NCI-H146 (cell line): Measurements from ENCODE around the gene ABCG4.
"Not testable (repeated sequence)": the region's sequence is repeated elsewhere in the genome, so short reads cannot be mapped to it uniquely, and the experiment has no call there.

Experiments
- DNase-seq: peaks from one replicate; lab custom pipeline; 2025; lab: John Stamatoyannopoulos, UW

The ABCG4 gene

GRCh38 chr11:119181677-119182412, 33.0 kb downstream of the ABCG4 start:
- peak; percentile 93 for DNase-seq

DNA sequence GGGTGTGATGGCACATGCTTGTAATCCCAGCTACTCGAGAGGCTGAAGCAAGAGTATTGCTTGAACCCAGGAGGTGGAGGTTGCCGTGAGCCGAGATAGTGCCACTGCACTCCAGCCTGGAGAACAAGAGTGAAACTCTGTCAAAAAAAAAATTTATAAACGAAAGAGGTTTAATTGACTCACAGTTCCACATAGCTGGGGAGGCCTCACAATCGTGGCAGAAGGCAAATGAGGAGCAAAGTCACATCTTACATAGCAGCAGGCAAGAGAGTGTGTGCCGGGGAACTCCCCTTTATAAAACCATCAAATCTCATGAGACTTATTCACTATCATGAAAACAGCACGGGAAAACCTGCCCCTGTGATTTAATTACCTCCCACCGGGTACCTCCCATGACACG, 35.5 kb downstream of the ABCG4 start:
- DNase-seq: not testable (repeated sequence)

DNA sequence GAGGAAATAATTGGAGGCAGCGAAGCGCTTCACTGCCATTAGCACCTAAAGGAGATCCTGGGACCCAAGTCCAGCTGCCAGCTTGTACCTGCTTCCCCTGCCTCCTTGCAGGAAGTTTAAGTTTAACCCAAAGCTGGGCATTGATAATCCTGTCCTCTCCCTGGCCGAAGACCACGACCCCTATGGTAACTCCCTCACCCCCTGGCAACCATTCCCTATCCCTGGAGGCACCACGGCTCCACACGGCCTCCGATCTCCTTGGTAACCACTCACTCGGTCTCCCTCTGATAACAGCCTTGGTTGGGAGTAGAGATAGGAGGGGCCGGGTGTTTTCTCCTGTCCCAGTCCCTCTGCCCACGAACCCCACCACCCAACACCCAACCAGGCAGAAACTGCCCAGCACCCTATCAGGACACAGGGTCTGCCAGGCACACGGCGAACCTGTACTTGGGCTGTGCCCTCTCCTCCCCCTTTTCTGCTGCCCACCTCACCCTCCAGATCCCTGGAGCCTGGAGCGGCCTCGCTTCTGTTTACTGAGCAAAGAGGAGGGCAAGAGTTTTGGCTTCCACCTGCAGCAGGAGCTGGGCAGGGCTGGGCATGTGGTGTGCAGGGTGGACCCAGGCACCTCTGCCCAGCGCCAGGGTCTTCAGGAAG, 37.3 kb downstream of the ABCG4 start:
- DNase-seq: no peak

DNA sequence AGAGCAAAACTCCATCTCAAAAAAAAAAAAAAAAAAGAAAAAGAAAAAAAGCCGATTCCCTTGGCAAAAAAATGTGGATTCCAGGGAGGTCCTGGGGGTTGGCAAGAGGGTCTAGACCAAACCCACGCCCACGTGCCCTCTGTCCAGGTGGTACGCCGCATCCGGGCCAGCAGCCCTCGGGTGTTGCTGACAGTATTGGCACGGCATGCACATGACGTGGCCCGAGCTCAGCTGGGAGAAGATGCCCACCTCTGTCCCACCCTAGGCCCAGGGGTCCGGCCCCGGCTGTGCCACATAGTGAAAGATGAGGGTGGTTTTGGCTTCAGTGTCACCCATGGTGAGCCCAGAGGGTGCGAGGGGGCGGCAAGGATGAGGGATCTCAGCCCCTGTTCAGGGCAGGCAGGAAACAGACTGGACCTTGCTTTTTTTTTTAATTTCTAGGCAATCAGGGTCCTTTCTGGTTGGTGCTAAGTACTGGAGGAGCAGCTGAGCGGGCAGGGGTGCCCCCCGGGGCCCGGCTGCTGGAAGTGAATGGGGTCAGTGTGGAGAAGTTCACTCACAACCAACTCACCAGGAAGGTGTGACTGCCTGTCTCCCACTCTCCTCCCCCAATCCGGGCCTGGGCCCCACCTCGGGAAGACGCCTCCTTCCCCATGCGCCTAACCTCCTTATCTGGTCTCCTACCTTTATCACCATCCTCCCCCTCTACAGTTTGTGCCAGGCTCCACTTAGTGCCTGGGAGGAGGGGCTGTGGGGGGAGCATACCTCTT, 38.5 kb downstream of the ABCG4 start:
- DNase-seq: no peak

DNA sequence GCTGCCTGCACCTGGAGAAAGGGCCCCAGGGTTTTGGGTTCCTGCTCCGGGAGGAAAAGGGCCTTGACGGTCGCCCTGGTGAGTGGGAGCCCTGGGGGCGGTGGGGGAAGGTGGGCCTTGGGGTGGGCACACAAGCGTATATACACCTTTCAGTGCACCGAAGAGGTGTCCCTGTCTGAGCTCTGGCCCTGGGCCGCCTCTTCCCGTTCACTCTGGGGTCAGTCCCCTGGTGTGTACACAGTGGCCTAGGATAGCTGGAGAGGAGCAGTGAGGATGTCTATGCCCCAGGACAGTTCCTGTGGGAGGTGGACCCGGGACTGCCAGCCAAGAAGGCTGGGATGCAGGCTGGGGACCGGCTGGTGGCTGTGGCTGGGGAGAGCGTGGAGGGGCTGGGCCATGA, 39.2 kb downstream of the ABCG4 start:
- no peak for DNase-seq

- DNase-seq: no peak
These were observed 40.0 kb downstream of the ABCG4 start for GRCh38 chr11:119188887-119189286.

DNA sequence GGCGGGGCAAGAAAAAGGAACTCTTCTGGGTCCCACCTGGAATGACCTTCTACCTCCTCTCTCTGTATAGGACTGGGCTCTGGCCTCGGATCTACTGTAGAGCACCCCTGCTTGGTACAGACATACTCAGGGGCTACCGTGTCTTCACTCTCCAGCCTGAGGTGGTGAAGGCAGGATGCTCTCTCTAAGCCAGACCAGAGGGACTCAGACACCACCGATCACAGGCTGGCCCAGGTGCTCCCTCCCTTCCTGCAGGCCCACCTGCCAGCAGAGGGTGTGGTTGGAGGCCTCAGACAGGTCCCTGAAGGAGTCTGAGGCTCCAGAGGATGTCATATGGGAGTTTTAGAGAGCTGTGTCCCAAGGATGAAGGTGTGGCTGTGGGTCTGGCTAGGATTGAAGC, 40.5 kb downstream of the ABCG4 start:
- no peak for DNase-seq

DNA sequence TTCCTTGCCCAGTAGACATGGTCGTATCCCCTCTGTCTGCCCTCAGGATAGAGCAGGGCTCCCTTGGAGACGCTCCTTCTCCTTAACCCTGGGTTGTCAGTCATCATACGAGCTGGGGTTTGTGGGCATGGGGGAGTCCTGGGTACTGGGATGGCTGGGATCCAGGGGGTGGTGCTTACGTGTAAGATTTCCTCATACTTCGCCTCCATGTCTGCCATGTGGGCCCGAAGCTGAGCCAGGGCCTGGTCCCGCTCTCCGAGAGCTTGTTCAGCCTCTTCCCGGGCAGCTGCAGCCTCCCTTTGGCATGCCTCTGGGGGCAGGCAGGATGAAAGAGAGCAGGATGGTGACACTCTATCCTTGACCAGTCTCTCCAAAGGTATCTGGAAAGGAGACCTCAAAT, 41.7 kb downstream of the ABCG4 start:
- DNase-seq: no peak

GRCh38 chr11:119191265-119191664, 42.4 kb downstream of the ABCG4 start:
- not testable (repeated sequence) for DNase-seq

DNA sequence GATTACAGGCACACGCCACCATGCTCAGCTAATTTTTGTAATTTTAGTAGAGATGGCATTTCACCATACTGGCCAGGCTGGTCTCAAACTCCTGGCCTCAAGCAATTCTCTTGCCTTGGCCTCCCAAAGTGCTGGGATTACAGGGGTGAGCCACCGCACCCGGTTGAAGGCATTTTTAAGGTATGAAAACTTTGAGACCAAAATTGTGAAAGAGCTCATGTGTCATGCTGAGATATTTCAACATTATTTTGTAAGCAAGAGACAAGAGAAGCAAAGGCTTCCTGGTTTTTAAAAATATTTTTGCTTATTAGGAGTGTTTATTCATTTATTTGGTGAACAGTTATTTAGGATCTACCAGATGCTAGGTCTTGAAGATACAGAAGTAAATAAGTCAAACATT, 43.3 kb downstream of the ABCG4 start:
- no peak for DNase-seq

GRCh38 chr11:119193001-119193400, 44.1 kb downstream of the ABCG4 start:
- no peak for DNase-seq

DNA sequence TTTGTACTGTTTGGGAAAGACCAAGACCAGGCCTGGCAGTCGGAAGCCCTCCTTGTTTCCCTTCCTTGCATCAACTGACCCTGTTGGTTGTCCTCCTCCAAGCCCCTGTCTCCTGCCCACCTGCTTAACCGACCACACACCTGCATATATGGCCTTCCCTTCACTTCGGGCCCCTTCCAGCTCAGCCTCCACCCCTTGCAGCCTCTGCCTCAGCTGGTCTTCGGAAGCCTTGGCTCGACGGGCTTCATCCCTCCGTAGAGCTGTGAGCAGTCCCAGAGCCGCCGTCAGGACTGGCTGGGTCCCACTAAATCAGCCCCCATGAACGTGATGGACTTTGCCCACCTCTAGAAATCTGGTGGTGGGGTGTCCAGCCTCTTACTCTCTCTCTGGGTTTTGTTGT, 44.8 kb downstream of the ABCG4 start:
- DNase-seq: no peak

- DNase-seq: no peak
These were observed 46.1 kb downstream of the ABCG4 start for GRCh38 chr11:119194811-119195440.

DNA sequence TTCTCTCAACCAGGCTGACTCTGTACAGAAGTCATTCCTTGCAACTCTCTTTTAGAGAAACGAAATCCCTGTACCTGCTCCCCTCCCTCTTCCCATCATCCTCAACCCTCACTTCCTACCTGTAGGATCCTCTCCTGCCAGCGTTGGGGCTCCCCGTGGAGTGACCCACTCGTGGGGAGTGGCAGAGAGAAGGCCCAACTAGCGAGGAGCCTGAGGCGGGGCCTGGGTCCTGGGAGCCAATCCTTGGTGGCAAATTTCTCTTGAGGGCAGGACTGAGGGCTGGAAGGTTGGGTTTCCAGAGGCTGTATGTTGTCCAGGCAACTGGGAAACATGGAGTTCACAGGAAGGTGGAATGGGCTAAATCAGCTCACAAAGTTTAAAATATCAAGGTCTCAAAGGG, 46.8 kb downstream of the ABCG4 start:
- DNase-seq: peak; percentile 92

GRCh38 chr11:119196833-119197483, 48.1 kb downstream of the ABCG4 start:
- peak; percentile 90 for DNase-seq

DNA sequence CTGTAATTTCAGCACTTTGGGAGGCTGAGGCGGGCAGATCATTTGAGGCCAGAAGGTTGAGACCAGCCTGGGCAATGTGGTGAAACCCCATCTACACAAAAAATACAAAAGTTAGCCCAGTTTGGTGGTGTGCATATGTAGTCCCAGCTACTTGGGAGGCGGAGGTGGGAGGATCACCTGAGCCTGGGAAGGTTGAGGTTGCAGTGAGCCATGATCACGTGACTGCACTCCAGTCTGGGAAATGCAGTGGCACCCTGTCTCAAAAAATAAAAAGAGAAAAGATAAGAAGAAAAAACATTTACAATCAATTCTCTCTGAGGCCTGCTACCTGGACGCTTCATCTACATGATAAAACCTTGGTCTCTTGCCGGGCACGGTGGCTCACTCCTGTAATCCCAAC, 50.1 kb downstream of the ABCG4 start:
- DNase-seq: no peak

- DNase-seq: not testable (repeated sequence)
These were observed 52.4 kb downstream of the ABCG4 start for GRCh38 chr11:119201236-119201635.

DNA sequence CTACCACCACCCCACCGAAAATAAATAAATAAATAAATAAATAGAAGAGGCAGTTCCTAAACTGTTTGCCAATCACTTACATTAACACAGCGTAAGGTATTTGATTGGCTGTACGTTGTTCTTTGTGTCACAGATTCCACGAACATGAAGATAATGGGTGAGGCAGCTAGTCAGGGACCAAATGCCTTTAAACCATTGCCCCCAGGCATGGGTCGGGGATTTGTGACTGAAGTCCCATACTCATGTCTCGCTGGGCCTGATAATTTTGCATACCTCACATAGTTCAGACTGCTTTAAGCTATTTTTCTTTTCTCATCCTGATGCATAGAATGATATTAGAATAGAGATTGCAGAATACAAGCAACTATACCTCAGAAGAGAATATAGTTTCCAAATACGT, 53.7 kb downstream of the ABCG4 start:
- DNase-seq: no peak

DNA sequence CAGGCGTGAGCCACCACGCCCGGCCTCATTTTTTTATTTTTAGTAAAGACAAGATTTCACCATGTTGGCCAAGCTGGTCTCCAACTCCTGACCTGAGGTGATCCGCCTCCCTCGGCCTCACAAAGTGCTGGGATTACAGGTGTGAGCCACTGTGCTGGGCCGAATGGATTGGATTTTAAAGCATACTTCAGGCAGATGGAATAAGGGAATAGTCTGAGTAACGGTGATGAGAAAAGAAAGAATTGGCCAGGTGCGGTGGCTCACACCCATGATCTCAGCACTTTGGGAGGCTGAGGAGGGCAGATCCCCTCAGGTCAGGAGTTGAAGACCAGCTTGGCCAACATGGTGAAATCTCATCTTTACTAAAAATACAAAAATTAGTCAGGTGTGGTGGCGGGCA, 55.2 kb downstream of the ABCG4 start:
- DNase-seq: no peak

- no peak for DNase-seq
These were observed 56.2 kb downstream of the ABCG4 start for GRCh38 chr11:119205080-119205479.

GRCh38 chr11:119205574-119206510, 57.0 kb downstream of the ABCG4 start, which contains the start of gene CBL:
CBL (plus strand) TSS chr11:119206339; CDS start chr11:119206418, 79 bp downstream.
- DNase-seq: peak; percentile 96
